NCI-H2196 (cell line): ENCODE data around the gene CPEB1.

ENCODE experiments used
- DNase-seq: peaks from one replicate; lab custom pipeline; 2025; ENCODE audit not compliant: unreplicated experiment; lab: John Stamatoyannopoulos, UW

CPEB1 gene

GRCh38 chr15:82595766-82596165 lies 51.4 kb downstream of the CPEB1 start:
- DNase-seq, result no peak

DNA sequence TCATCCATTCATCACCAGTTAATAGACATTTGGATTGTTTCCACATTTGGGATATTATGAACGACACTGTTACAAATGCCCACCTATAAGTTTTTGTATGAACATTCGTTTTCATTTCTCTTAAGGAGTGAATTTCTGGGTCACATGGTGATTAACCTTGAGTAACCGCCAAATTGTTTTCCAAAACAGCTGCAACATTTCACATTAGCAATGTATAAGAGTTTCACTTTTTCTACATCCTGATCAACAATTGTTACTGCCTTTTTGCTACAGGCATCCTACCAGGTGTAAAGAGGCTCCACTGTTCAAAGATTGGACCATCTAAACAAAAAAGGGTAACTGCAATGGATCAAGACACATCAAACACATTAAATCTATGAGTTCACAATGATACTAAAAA lies 52.0 kb downstream of the CPEB1 start:
- DNase-seq, result no peak

GRCh38 chr15:82587805-82588204 lies 59.4 kb downstream of the CPEB1 start:
- DNase-seq, result no peak

- no peak for DNase-seq
These were observed 62.1 kb downstream of the CPEB1 start for GRCh38 chr15:82585072-82585471.

DNA sequence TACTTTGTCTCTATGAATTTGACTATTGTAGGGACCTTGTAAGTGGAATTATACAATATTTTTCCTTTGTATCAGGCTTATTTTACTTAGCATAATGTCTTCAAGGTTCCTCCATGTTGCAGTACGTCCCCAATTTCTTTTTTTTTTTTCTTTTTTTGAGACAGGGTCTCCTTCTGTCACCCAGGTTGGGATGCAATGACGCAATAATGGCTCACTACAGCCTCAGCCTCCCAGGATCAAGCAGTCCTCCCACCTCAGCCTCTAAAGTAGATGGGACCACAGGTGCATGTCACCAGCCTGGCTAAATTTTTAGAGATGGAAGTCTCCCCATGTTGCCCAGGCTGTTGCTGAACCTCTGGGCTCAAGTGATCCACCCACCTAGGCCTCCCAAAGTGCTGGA lies 66.5 kb downstream of the CPEB1 start:
- DNase-seq, result no peak

DNA sequence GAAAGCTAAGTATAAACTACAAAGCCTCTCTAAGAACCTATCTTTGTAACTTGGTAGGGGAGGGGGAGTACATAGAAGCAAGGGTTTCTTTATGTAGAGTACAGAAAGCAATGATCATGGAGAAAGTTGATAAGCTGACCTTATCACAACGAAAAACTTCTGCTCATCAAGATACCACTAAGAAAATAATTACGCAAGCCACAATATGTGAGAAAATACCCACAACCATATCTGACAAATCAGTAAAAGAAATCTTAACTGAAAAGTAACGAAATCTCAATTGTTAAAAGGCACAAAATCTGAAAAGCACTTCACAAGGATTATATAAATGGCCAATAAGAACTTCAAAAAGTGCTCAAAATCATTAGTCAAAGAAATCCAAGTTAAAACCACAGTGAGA lies 71.8 kb downstream of the CPEB1 start:
- no peak for DNase-seq

DNA sequence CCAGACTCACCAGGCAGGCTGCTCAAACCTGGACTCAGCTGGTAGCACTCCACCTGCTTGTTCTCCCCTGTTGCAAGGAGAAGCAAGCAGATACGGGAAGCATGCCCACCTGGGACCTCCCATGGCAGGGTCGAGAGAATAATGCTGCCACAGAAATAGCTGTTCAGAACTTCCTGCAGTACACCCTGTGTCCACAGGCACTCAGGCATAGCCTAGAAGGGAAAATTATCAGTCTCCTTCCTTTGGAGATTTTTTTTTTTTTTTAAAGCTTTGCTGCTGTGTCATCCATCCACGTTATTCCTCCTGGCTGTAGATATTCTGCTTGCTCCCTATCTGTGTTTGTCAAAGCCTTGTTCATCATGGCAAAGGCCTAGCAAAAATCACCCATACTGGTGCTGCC lies 74.2 kb downstream of the CPEB1 start:
- DNase-seq, result no peak

DNA sequence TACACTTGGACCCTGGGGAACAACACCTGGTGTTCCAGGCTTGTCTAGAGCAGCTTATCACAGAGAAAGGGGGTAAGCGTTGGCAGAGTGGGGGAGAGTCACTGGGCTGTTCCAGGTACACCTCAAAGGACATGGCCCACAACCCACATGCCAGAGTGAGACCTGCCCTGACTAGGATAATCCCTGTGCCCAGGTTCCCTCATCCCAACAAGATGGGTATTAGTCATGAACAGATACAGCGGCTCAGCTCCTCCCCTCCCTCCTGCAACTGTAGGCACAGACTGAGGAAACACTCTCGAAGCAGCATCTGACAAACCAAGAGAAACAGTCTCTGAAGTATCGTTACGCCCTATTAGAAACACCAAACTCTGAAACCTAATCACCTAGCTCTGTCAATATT lies 74.9 kb downstream of the CPEB1 start:
- peak; percentile 7 for DNase-seq

DNA sequence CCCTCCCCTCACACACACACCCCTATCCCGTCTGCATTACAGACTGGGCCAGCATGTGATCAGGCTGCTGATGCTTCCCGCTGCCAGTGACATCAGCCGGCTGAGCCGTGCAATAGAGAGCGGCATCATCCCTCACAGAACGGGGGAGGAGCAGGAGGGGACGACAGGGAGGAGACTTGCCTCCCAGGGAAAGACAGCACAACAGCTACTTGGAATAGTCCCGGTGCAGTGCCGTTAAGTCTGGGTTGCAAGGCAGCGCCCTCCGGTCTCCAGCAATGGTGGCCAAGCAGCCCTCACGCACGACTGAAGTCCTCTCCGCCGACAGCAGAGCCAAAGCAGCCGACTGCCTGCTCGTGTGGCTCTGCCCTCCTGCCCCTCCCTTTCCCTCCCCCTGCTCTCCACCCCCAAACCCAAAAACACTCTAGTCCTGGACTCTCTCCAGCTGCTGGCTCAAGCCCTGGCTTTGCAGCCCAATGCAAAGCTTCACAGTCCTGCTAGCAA lies 75.4 kb downstream of the CPEB1 start:
- DNase-seq, result peak; percentile 40

- no peak for DNase-seq
These were observed 76.2 kb downstream of the CPEB1 start for GRCh38 chr15:82570721-82571508.

- DNase-seq, result no peak
These were observed 77.3 kb downstream of the CPEB1 start for GRCh38 chr15:82569834-82570233.

GRCh38 chr15:82568986-82569385 lies 78.2 kb downstream of the CPEB1 start:
- no peak for DNase-seq

- DNase-seq, result no peak
These were observed 79.5 kb downstream of the CPEB1 start for GRCh38 chr15:82567661-82568060.

- no peak for DNase-seq
These were observed 80.5 kb downstream of the CPEB1 start for GRCh38 chr15:82566690-82567089.

DNA sequence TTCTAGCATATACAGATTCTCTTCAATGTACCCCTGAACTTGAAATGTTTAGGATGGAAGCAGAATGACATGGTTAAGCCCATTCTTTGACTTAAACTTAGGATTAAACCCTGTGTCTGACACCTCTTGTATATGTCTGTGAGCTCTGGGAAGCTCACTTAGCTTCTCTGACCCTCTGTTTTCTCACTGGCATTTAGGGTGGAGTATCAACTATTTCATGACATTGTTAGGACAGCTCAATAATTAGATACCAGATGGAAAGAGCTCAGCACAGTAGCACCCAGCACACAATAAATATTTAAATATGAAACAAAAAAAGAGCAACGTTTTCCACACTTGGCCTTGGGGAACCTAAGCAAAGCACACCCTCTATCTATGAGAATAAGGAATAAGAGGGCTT lies 88.7 kb downstream of the CPEB1 start:
- no peak for DNase-seq

- no peak for DNase-seq
These were observed 90.7 kb downstream of the CPEB1 start for GRCh38 chr15:82556315-82557035.

- no peak for DNase-seq
These were observed 92.3 kb downstream of the CPEB1 start for GRCh38 chr15:82554849-82555248.

DNA sequence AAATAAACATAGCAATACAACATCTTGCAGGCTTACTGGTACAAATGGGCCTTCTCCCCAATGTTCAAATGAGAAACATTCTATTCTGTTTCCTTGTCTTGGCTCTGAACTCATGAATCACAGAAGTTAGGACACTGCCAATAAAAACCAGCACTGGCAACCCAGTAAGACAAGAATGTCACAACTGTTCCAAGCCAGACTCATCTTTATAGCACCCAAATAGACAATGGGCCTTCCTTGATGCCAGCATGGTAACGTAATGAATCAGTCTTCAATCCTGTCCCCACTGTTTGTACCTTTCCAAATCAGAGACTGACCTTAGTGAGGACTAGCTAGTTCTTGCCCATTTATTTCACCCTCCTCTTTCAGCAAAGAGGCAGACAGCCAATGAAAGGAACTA lies 92.8 kb downstream of the CPEB1 start:
- no peak for DNase-seq

DNA sequence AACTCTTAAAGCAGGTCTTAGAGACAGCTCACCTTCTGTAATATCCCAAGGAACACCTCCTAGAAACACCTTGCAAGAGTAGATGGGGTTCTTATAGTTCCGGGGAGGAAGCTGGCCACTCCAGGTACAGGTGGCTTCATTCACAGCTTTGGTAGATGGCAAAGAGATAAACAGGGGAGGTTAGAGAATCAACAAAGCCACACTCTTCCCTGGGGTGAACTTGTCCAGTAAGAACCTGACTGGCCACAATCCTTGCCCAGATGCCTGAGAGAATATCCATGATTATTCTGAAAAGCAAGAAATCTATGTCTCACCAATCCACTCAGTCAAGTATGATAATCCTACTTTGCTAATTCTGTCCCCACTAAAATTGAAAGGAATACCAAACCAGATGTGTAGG lies 93.3 kb downstream of the CPEB1 start:
- DNase-seq, result no peak

GRCh38 chr15:82552861-82553260 lies 94.3 kb downstream of the CPEB1 start:
- no peak for DNase-seq

GRCh38 chr15:82551646-82552247 lies 95.4 kb downstream of the CPEB1 start:
- no peak for DNase-seq

DNA sequence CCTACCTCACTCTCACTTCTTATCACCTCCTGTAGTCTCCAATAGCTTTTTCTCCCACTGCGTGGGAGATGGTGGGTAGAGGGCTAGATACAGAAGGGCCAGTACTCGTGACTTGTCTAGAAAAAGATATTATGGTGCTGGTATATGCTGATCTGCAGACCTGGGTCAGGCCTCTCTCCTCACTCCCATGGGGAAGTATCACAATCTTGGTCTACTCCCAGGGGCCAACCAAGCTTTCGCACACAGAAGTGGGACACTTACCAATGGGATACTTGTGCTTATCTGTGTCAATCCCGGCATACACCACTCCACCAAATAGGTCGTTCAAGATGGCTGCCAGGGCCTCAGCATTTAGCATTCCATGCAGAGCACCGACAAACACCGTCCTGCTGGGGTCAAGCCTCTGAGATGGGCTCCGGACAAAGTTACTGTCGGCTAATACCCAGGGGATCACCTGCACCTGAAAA lies 97.9 kb downstream of the CPEB1 start:
- no peak for DNase-seq
